Measurements from ENCODE around the gene NKD1.
"Not testable (repeated sequence)": the region's sequence is repeated elsewhere in the genome, so short reads cannot be mapped to it uniquely, and the experiment has no call there.

The NKD1 gene

DNA sequence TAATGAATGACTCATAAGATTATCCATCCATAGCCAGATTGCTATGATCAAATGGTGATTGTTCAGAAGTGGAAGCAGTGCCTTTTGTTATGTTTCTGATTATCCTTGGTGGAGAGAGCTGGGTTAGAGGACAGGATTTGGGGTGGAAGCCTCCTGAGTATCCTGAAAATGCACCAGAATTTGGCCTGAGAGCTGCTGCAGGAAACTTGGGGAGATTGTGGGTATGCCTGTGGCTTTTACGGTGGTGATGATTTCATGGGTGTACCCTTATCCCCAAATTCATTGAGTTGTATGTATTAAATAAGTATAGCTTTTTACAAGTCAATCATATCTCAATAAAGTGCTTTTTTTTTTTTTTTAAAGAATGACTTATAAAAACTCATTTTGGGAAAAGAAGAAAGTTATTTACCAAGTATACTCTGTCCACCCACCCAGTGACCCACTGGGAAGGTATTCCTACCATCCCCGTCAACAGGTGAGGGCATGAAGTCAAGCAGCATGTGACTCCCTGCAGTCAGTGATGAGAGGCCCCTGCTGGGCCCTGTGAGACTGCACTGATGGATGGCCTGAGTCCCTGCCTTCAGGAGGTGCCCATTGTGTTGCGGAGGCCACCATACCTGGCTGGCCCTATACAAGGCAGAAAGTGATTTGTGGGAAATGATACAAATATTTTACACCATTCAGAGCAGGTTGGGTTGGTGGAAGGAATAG is 28.4 kb downstream of the NKD1 start:
- no peak for DNase-seq

DNA sequence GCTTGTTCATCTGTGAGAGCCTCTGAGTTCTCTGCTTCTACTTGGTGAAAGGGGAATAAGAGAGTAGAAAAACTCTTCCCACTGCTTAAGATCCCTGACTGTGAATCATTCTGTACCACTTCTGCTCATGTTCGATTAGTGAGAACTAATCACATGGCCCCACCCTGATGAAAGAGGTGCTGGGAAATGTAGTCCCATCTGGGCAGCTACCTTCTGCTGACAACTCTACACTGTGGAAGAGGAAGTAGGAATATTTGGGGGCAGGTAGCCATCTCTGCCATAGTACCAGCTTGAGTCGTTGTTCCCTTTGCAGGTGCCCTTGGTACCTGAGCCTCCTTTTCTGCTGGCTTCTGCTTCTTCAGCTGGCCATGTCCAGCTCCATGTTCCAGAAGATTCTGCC is 29.9 kb downstream of the NKD1 start:
- peak in 1 of 56 donors; percentile 19 for DNase-seq

DNA sequence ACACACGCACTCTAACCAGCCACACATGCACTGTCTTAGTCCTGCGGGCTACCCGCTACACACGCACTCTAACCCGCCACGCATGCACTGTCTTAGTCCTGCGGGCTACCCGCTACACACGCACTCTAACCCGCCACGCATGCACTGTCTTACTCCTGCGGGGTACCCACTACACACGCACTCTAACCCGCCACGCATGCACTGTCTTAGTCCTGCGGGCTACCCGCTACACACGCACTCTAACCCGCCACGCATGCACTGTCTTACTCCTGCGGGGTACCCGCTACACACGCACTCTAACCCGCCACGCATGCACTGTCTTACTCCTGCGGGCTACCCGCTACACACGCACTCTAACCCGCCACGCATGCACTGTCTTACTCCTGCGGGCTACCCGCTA is 31.2 kb downstream of the NKD1 start:
- DNase-seq: not testable (repeated sequence)

DNA sequence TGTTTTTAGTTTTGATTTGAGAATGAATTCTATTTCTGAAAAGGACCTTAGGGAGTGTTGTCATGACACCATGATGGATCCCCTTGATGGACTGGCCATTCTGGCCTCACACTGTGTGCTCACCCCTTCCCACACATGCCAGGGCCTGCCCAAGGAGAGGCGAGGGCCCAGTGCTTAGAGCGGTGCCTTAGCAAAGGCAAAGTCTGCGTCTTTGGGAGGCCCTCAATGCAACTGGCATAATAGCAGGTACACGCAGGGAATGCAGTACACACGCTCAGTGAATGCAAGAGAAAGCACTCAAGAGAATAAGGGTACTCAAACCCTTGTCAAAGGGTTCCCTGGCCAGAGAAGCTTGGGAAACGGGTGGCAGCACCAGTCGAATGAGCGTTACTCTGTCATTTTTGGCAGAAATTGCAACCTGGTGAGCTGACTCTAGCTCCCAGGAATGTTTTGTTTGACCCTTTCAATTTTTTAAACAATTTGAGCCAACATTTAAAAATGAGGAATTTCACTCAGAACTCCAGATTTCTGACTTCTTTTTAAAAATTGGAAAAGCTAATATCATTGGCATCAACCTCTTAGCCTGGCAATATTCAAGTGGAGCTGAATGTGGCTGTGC is 32.1 kb downstream of the NKD1 start:
- DNase-seq: no peak

DNA sequence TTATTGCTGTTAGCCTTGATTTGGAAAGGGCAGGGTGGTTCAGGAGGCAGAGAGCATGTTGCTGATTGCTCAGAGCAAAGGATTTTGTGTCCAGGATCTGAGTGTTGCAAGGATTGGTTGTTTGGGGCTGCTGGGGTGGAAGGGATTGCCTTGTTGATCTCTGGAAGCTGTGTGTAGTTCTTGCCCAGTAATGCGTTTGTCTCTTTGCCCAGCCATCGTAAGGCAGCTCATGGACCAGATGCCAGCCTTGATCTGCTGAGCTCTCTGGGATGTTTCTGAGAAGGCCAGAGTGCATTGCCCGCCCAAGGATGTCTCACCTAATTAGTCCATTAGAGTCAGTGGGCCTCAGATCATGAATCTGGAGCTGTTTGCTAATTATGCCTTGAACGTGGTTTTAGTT is 33.6 kb downstream of the NKD1 start:
- DNase-seq: peak in 5 of 56 donors; percentile 11 to 37 (median 20)

DNA sequence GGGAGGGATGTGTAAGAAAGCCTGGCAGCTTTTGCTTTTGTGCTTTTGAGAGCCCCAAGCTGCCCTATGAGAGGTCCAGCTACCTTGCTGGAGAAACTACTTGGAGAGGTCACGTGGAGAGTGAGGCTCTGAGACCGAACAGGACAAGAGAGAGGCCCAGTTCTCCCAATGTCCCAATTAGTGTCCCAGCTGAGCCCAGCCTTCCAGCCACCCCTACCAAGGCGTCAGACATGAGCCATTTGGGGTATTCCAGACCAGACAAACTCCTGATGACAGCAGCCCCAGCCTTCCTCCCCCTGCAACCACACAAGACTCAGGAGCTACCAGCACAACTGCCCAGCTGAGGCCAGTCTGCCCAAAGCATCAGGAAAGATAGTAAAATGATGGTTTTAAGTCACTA is 35.0 kb downstream of the NKD1 start:
- DNase-seq: no peak

DNA sequence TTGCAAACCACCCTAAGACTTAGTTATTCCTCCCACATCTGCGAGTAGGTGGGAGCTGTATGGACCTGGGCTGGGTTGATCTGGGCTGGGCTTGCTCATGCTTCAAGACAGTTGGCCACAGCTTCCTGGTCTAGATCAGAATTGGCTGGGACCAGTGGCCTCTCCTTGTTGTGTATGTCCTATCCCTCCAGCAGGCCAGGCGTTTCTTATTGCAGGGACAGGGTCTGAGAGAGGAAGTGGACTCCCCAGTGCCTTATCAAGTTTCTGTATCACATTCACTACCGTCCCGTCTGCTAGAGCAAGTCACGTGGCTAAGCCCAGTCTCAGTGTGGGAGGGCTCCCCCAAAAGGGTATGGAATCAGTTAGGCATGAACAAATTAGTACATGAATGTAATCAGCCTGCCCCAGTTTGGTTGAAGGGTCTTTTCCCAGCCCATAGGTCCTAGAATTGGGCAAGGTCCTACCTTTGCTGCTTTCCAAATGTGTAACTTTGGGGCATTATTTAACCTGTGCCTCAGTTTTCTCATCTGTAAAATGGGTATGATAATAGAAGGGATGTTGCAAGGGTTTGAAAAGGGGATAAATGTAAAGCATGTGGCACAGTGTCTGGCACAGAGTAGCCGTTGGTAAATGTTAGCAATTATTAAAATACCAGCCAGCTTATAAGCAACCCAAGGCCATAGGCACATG is 36.0 kb downstream of the NKD1 start:
- no peak for DNase-seq

DNA sequence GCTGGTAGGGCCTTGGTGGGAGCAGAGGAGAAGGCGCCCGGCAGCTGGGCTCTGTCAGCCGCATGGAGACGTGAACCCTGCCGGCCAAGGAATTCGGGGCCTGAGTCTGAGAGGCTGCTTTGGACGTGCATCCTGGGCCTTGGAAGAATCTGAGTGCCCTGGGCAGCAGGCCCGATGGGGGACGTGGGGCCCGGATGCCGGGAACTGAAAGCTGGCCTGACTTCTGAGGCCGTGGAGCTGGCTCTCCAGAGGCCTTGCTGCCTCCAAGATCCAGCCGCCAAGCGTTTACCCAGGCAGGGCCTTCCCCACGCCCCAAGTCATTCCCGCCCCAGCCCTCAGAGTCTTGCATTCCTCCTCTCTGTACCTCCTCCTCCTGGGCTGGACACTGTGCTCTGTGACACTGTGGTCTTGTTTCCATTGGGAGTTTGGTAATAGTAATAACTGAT is 37.2 kb downstream of the NKD1 start:
- DNase-seq: peak in 27 of 56 donors; percentile 8 to 62 (median 30)

DNA sequence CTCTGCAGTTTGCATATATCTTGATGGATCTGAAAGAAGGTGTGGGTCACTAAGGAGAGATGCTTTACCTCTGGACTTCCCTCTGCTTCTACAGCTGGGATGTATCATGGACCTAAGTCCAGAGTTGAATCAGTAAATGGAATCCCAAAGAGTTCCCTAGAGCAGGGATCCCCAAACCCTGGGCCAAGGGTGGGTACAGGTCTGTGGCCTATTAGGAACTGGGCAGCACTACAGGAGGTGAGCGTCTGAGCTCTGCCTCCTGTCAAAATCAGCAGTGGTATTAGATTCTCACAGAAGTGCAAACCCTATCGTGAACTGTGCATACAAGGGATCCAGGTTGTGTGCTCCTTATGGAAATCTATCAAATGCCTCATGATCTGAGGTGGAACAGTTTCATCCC is 39.3 kb downstream of the NKD1 start:
- DNase-seq: no peak

DNA sequence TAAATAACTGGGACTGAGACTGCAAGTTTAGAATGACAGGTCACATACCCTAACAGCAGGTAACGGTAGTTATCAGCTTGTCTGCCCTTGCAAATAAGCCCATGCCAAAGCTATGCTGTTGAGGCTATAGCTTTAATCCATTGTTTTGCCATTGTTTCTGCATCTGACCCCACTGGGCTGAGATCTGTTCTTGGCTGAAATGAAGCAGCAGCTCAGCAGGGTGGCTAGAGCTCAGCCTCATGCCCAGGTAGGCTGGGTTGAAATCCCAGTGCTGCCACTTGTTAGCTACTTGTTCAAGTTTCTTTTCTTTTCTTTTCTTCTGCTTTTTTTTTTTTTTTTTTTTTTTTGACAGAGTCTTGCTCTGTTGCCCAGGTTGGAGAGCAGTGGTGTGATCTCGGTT is 40.1 kb downstream of the NKD1 start:
- DNase-seq: no peak

DNA sequence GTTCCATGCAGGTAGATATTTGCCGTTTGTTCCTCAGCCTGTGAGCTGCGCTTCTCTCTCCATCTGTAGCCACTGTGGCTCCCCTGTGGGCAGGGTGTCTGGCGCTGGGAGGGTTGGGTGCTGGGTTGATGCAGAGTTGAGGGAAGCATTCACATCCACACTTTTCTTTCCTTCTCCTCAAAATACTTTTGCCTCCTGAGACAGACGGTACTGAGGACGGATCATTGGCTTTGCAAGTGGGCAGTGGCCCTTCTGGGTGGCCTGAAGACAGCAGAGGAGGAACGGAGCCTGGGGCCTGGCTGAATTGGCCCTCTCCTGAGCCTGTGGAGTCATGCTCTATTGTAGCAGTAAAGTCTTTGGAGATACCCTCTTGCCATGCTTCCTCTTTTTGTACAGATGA is 43.0 kb downstream of the NKD1 start:
- DNase-seq: no peak

DNA sequence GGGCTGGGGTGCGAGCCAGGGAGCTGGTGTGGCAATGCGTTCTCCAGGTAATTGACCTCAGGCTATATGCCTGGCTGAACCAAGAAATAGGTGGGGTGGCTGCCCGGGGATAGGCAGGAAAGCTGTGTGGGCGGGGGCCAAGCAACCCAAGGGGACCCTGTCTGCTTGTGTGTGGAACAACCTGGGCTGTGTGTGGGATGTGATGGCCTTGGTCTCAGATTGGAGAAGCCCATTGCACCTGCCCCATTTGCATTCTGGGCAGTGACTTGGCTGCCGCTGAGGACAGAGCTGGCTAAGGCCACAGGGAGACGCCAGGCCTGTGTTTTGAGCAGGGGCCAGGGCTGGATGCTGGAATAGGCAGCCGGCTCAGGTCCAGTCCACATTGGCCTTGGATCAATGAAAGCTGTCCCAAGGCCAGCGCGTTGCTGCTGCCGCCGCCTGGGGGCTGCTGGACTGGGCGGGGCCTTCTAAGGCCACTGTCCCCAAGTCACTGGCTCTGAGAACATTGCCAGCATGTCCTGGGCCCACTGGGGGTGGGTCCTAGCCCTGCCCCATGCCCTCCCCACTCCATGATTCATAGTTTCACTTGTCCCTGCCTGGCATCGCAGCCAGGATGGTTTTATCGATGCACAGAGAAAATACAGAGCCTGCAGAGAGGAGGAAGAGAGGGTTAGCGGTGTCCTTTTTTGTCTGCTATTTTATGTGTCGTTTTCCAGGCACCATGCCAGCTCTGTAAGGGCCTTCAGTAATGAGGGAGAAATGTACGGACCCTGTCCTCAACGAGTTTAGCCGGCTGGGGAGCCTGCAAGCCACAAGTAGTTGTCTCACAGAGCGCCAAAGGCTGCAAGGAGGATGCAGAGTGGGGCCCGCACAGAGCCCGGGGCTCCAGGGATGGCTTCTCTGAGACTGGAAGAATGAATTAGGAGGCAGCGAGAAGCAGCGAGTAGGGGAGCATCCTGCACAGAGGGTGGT is 43.9 kb downstream of the NKD1 start:
- DNase-seq: peak; percentile 24 to 95 (median 82)

DNA sequence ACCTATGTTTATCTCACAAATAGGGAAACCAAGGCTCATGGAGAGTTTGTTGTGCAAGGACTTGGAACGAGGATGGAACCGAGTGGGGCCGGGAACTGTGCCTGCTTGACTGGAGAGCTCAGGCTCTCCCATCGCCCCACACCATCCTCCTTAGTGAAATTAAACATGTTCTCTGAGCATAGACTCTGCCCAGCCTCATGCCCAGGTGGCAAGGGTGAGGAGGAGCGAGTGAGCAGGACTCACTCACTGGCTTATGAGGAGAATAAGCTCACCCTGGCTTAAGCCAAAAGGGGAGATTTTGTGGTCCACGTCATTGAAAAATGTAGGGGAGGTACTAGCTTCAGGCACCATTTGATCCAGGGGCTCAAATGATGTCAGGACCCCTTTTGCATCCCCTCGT is 44.8 kb downstream of the NKD1 start:
- DNase-seq: no peak

DNA sequence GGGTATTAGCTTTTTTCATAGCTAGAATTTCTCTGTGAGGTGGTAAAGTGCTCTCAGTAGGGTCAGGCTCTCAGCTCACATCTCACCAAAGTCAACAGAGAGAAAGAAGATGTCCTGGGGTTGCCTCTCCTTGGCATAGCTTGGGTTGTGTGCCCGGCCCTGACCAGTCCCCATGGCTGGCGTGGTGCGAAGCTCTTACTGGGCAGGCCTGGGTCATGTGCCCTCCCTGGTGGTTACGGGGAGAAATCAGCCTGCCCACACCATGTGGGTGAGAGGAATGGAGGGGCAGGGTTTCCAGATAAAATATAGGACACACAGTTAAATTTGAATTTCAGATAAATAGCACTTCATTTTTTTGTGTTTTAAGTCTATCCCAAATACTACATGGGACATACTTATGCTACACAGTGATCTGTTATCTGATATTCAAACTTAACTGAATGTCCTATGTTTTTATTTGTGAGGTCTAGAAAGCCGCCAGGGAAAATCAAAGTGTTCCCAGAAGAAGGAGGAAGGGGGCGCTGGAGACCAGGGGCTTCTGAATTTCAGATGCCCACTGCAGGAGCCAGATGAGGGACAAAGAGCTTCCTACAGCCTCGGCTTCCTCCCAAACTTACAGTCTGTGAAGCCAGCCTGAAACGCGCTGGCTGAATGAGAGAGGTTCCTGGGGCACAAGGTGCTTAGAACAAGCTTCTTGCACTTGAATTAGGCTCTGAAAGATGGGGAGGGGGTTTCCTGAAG is 45.4 kb downstream of the NKD1 start:
- peak in 3 of 56 donors; percentile 25 to 31 (median 28) for DNase-seq

DNA sequence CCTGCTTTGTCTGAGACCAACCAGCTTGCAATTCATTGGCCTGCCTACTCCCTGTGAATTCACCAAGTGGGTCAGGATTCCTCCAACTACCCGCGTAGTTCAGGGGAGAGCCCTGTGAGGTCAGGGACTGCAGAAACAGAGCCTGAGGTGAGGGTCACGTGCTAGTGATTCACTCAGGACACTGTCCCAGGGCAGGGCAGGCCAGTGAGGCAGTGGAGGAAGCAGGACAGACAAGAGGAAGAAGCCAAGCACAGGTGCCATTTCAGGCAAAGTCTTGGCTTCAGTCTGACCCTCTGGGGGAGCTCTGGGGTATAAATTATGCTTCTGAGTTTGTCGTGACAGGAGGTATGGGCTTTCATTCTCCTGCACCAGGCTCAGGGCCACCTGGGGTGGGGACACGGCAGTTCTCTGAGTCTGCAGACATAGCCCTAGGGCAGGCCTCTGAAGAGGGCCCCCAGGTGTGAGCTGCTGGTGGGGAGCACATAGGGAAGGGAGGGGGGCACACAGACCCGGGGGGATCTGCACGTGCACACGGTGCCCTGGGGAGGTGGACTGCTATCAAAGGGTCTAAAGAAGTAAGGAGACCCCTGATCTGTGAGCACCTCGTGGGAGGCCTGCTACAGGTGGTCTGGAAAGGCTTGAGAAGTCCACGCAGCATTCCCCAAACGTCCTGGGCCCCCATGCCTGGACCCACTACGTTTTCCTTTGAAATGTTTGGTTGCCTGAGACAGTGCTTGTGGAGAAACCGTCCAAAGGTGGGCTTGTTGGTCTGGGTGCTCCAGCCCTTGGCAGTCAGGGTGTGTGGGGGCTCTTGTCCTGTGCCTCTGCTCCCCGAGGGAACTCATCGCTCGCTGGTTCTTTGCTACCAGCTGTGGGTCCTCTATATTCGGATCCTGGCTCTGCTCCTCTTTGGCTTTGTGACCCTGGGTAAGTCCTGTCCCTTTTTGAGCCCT is 46.4 kb downstream of the NKD1 start:
- no peak for DNase-seq

DNA sequence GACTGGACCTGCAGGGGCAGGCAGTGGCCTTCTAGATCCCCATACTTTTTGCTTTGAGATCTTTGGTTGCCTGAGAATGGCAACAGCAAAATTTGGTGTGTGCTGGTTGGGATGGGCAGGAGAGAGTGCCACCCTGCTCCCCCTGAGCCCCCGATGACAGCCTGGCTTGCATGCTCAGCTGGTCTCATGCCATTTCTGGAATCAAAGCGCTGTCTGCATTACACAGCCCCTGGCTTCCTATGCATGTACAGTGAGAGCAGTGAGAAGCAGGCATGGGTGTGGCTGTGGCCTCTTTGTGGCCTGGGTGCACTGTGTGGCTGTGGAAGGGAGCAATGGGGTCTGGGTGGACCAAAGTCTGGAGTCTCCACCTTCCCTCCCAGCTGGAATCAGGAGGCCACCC is 47.7 kb downstream of the NKD1 start:
- DNase-seq: no peak

DNA sequence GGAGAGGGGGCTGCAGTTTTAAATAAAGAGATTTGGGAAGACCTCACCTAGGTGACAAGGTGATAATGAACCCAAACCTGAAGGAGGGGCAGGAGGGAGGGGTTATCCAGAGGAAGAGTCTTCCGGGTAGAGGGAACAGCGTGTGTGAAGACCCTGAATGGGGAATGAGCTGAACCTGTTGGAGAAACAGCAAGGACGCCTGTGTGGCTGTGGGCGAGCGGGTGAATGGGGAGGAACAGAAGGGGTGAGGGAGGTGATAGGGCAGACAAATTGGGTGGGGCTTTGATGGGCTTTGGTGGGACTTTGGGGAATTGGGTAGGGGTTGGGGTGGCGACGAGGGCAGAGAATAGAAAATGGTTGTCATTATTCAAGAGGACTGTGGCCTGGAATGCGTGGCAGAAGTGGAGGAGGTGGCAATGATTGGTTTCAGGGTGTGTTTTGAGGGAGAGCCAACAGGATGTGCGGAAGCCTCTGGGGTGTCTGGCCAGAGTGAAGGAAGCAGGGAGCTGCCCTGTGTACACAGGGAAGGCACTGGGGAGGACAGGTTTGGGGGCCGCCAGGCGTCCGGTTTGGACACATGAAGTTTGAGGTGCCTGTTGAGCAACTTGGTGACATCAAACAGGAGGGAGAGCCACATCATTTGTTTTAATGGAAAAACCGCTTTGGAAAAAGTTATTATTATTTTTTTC is 48.7 kb downstream of the NKD1 start:
- no peak for DNase-seq

DNA sequence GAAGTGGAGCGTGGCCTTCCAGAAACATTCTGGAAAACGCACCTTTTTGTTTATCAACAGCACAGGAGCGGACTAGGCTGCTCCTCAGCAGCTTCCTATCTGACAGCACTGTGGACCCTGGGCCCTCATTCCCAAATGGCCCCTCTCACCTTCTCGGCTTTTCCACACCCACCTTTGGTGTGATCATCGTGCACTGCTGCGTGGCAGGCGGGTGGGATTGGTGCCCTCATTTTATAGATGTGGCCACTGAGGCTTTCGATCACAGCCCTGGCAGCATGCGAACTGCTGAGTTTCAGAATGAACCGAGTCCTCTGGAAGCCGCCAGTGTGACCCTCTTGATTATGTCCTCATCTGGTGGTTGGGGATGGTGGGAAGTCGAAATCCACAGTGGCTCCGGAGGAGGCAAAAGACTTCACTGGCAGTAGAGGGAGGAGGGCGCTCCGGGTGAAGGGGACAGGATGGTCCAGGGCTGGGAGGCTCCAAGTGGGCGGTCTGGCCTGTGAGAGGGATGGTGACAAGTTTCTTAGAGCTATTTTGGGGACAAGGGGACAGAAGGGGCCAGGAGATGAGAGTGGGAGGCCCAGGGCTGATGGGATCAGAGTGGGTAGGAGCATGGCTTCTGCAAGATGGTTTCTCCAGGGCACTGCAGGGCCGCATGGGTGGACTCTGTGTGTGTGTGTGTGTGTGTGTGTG is 49.5 kb downstream of the NKD1 start:
- DNase-seq: no peak
